Endothelial cell of umbilical vein (primary cell): ENCODE results near the gene GABRB2. TPM values are rescaled to one million over a fixed set of nuclear protein-coding genes. Genes with fewer than 3 reads are reported as not detected.

Experiments used
- BruUV-seq: library from RNA; stranded (reverse); fragments of 400-500 nt; replicated peaks from 2 replicates; lab custom pipeline; 2021; lab: Mats Ljungman, UMichigan
- CTCF ChIA-PET: fragments of 300-600, 350-600 bp; sonication (Branson Sonifier 250); formaldehyde crosslinking; loops from one replicate; lab custom pipeline; 2021; ENCODE audit warnings: antibody characterized with exemption, inconsistent platforms; lab: Charles Lee
- POLR2A ChIA-PET: fragments of 300-600, 350-600 bp; sonication (Branson Sonifier 250); formaldehyde crosslinking; loops from one replicate; lab custom pipeline; 2021; ENCODE audit warnings: antibody characterized with exemption, inconsistent platforms; lab: Charles Lee
- DNase-seq: peaks from one replicate; pipeline ENCODE4 v3.0.0-alpha.2; 2011; ENCODE audit warnings: low read depth, low spot score
- FAIRE-seq: peaks from 2 replicates; lab custom pipeline; 2011; peaks lifted over from hg19 to GRCh38; lab: Jason Lieb, UNC
- H2AFZ ChIP-seq: 2 replicates; pipeline ENCODE4 v1.6.0; 2012; ENCODE audit warnings: low read depth, low read length, control low read depth, inconsistent platforms
- H3K27ac ChIP-seq: 2 replicates; pipeline ENCODE4 v1.5.1; 2011; ENCODE audit warnings: low read depth, mild to moderate bottlenecking, control low read depth, low read length, moderate library complexity; ENCODE audit not compliant: insufficient read depth
- H3K27me3 ChIP-seq, 2 experiments: 2 replicates each; pipeline versions ENCODE4 v1.6.0 to v1.6.1; 2011; ENCODE audit warnings: low read length in 2 of 2, mixed read lengths in 1 of 2; ENCODE audit not compliant: control insufficient read depth in 2 of 2, insufficient read depth in 2 of 2
- H3K36me3 ChIP-seq, 2 experiments: 2 replicates in 1 of 2; 3 replicates in 1 of 2; pipeline ENCODE4 v1.5.1; 2011; ENCODE audit warnings: low read length in 2 of 2, mild to moderate bottlenecking in 1 of 2, moderate library complexity in 1 of 2; ENCODE audit not compliant: control insufficient read depth in 2 of 2, insufficient read depth in 2 of 2; ENCODE audit errors: extremely low read depth in 1 of 2
- H3K4me1 ChIP-seq: 3 replicates; pipeline ENCODE4 v1.5.1; 2011; ENCODE audit warnings: mild to moderate bottlenecking, low read length; ENCODE audit not compliant: control insufficient read depth, insufficient read depth; ENCODE audit errors: extremely low read depth
- H3K4me2 ChIP-seq: 2 replicates; pipeline ENCODE4 v1.6.1; 2011; ENCODE audit warnings: low read length, control low read depth, mixed read lengths; ENCODE audit not compliant: insufficient read depth
- H3K4me3 ChIP-seq, 3 experiments: fragments of 200-600 bp in 1 of 3; sonication (generic), shearing (Covaris generic) in 1 of 3; replicated peaks in 1 of 3; 2 replicates each; pipeline ENCODE4 v1.5.1; 2011 to 2016; ENCODE audit warnings: control low read depth in 3 of 3, low read length in 3 of 3, mild to moderate bottlenecking in 2 of 3, inconsistent platforms in 1 of 3, low read depth in 1 of 3, moderate library complexity in 1 of 3; ENCODE audit not compliant: insufficient read depth in 1 of 3
- H3K79me2 ChIP-seq: 2 replicates; pipeline ENCODE4 v1.6.0; 2012; ENCODE audit warnings: low read length, inconsistent platforms; ENCODE audit not compliant: control insufficient read depth, insufficient read depth
- H3K9ac ChIP-seq: replicated peaks from 2 replicates; pipeline ENCODE3; 2011; ENCODE audit warnings: low read length, control low read depth; ENCODE audit not compliant: insufficient read depth; ENCODE audit errors: extremely low read depth
- H3K9me1 ChIP-seq: replicated peaks from 3 replicates; pipeline ENCODE4 v1.6.0; 2011; ENCODE audit warnings: mild to moderate bottlenecking, low read length; ENCODE audit not compliant: control insufficient read depth, insufficient read depth; ENCODE audit errors: extremely low read depth
- H3K9me3 ChIP-seq: replicated peaks from 2 replicates; pipeline ENCODE4 v1.5.1; 2012; ENCODE audit warnings: low read length, inconsistent platforms; ENCODE audit not compliant: control insufficient read depth, insufficient read depth
- H4K20me1 ChIP-seq: replicated peaks from 2 replicates; pipeline ENCODE3; 2011; ENCODE audit warnings: mild to moderate bottlenecking, low read length; ENCODE audit not compliant: control insufficient read depth, insufficient read depth; ENCODE audit errors: extremely low read depth
- EZH2 ChIP-seq: IDR thresholded peaks from 2 replicates; pipeline ENCODE4 v1.6.1; 2012; ENCODE audit warnings: borderline replicate concordance, low read depth, mild to moderate bottlenecking, moderate library complexity, low read length, inconsistent platforms; ENCODE audit not compliant: severe bottlenecking
- FOS ChIP-seq: IDR thresholded peaks from 2 replicates; pipeline ENCODE4 v1.6.1; 2011; ENCODE audit warnings: mild to moderate bottlenecking, low read length, moderate library complexity, borderline replicate concordance; ENCODE audit not compliant: insufficient read depth
- GATA2 ChIP-seq: IDR thresholded peaks from 2 replicates; pipeline ENCODE4 v1.7.0; 2011; ENCODE audit warnings: low read depth, mild to moderate bottlenecking, moderate library complexity, mixed read lengths, low read length; ENCODE audit not compliant: insufficient read length, insufficient read depth
- JUN ChIP-seq: IDR thresholded peaks from 2 replicates; pipeline ENCODE4 v1.6.1; 2011; ENCODE audit warnings: borderline replicate concordance, low read depth; ENCODE audit not compliant: insufficient read length, insufficient read depth
- MYC ChIP-seq: IDR thresholded peaks from one replicate; pipeline ENCODE4 v1.6.1; 2011; ENCODE audit warnings: mild to moderate bottlenecking, low read depth, low read length
- POLR2A ChIP-seq: IDR thresholded peaks from 2 replicates; pipeline ENCODE4 v1.6.1; 2012; ENCODE audit warnings: low read depth, mild to moderate bottlenecking, control low read depth, low read length
- POLR2AphosphoS5 ChIP-seq: IDR thresholded peaks from 2 replicates; pipeline ENCODE4 v1.6.1; 2012; ENCODE audit warnings: low read depth, mild to moderate bottlenecking, control low read depth, low read length, moderate library complexity; ENCODE audit not compliant: insufficient read depth
- dilution Hi-C: fragments of 300-500 bp; cut with MboI; formaldehyde crosslinking; loops from one replicate; pipeline ENCODE4 v1.15.0; 2019; ENCODE audit warnings: low sequenced_read_pairs; ENCODE audit not compliant: extremely low pct_ligation_motif_present
- intact Hi-C: fragments of 100-400 bp; cut with micrococcal nuclease; formaldehyde crosslinking; loops from one replicate; pipeline ENCODE4 v1.10.0; 2022
- polyA plus RNA-seq, 4 experiments: library from polyadenylated mRNA; depleted of rRNA in 3 of 4; stranded (reverse) in 3 of 4; unstranded in 1 of 4; fragments of >200 nt; gene quantifications; 2 replicates each; pipeline versions ENCODE4 v1.2.1 to v1.2.3, GENCODE V29; 2011 to 2012; ENCODE audit warnings: missing spikeins in 1 of 4
- total RNA-seq: library from RNA; stranded (reverse); gene quantifications from 2 replicates; pipeline ENCODE4 v1.2.3, GENCODE V29; 2021
- TF ChIP-seq, protein P1 (sequence below): IDR thresholded peaks from 2 replicates; pipeline ENCODE4 v1.6.1; 2011; ENCODE audit not compliant: insufficient read depth, insufficient read length
- TF ChIP-seq, protein P2 (sequence below), 2 donors: IDR thresholded peaks; 1 replicate in 1 of 2; 2 replicates in 1 of 2; pipeline ENCODE4 v1.5.1; 2011; ENCODE audit warnings: low read length in 2 of 2, mild to moderate bottlenecking in 2 of 2, moderate library complexity in 2 of 2, control low read depth in 1 of 2, inconsistent platforms in 1 of 2, low read depth in 1 of 2; ENCODE audit not compliant: insufficient read depth in 1 of 2; ENCODE audit errors: extremely low read depth in 1 of 2

GABRB2 gene
- total and polyA plus RNA-seq, 2 donors (not counting 3 experiments of a cell fraction or from before 2014, with no cell fraction given), result not detected

DNA sequence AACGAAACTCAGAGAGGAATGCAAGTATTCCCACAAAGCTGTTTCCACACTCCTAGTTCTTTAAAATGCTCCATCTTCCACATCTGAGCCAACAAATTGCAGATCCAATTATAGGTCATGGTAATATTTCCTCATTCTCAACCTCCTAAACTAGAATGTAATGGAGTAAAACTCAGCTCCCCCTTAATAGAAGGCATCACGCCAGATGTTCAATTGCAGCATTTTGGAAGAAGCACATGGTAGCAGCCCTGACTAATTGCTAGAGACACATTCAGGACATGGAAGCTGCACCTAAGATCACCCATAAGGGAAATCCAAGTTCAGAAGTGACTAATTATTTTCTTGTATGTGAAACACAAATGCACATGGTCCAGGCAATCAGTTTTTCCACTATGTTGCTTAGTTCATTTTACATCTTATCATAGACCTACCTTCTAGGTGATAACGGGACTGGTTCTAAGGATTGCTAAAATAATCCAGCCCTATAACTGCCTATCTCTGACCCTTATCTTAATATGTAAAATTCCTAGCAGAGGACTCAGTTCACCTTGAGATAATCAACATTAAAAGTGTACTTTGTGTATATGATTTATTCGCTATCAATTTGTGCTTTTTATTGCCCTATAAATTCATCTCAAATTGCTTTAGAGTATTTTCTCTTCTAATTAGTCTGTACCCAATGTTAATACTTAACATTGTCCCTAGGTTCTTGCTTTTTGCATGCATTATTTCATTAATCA, 75.1 kb downstream of the GABRB2 start:
- dilution Hi-C loops (no loop called here), intact Hi-C loops (no loop called here)
- Histone ChIP-seq H3K79me2 (no peaks in the 10 kb centered on the region), H3K9me1 (no peaks in the 10 kb centered on the region), H3K4me2 (no peak overlapping the region), H3K27me3 (no peaks in the 10 kb centered on the region), H3K27ac (no peak overlapping the region), H2AFZ (no peak overlapping the region), H3K4me1 (no peaks in the 10 kb centered on the region), H3K9me3 (peaks cover 6% of the 10 kb centered on the region), H3K36me3 (no peaks in the 10 kb centered on the region), H3K9ac (no peak overlapping the region), H4K20me1 (no peaks in the 10 kb centered on the region), H3K4me3 (no peak overlapping the region)
- no TSS peak for BruUV-seq
- POLR2A ChIA-PET, result no interaction called here
- FAIRE-seq (no peak), DNase-seq (no peak)
- CTCF ChIA-PET, result no interaction called here
- TF ChIP-seq POLR2A (no peak), FOS (no peak), EZH2 (no peak), JUN (no peak), GATA2 (no peak), POLR2AphosphoS5 (no peak), MYC (no peak)
- TF ChIP-seq, protein P1, sequence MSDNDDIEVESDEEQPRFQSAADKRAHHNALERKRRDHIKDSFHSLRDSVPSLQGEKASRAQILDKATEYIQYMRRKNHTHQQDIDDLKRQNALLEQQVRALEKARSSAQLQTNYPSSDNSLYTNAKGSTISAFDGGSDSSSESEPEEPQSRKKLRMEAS, result no peak
- TF ChIP-seq, protein P2, sequence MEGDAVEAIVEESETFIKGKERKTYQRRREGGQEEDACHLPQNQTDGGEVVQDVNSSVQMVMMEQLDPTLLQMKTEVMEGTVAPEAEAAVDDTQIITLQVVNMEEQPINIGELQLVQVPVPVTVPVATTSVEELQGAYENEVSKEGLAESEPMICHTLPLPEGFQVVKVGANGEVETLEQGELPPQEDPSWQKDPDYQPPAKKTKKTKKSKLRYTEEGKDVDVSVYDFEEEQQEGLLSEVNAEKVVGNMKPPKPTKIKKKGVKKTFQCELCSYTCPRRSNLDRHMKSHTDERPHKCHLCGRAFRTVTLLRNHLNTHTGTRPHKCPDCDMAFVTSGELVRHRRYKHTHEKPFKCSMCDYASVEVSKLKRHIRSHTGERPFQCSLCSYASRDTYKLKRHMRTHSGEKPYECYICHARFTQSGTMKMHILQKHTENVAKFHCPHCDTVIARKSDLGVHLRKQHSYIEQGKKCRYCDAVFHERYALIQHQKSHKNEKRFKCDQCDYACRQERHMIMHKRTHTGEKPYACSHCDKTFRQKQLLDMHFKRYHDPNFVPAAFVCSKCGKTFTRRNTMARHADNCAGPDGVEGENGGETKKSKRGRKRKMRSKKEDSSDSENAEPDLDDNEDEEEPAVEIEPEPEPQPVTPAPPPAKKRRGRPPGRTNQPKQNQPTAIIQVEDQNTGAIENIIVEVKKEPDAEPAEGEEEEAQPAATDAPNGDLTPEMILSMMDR (IDR thresholded peaks at IDR 0.05; ENCODE audit: extremely low read depth in 1 of 2, insufficient read depth in 1 of 2, low read depth in 1 of 2, low read length in 2 of 2), result no peak
